Left colon (tissue), 2 donors: ENCODE data around the gene CAPRIN1. TPM values are rescaled to one million over a fixed set of nuclear protein-coding genes. Genes with fewer than 3 reads are reported as not detected.

Experiments
- ATAC-seq: fragments of 200-7000 bp; cut with Tn5 transposase; one replicate; pipeline ENCODE4 v1.9.1; 2020; ENCODE audit warnings: mild to moderate bottlenecking, moderate library complexity
- DNase-seq, 2 donors: peaks; one replicate each; pipeline ENCODE4 v3.0.0-alpha.2; 2020
- intact Hi-C, 2 donors: fragments of 100-400 bp; cut with DNase I in 1 of 2; cut with micrococcal nuclease in 1 of 2; formaldehyde crosslinking; loops; one replicate each; pipeline versions ENCODE4 v1.11.2 to v1.14.0; 2022; cut with DNase I, micrococcal nuclease
- long read RNA-seq: library from polyadenylated mRNA; unstranded; transcript quantifications from one replicate; pipeline ENCODE4 v2.0.0, GENCODE V29; 2021
- total RNA-seq, 2 donors: library from RNA; stranded (reverse); fragmentation: NEBNext Ultra II Directional; extraction: Animal tissue kit (Norgen Biotek cat#: 25700); gene quantifications; one replicate each; pipeline ENCODE4 v1.2.1, GENCODE V29; 2021
- donor health status: DM: no; HTN: no; CAD: no.
- donor health status: DM: yes; HTN: yes; CAD: no.

CAPRIN1 gene
- total RNA-seq, result 100 to 1,000 TPM; 150 to 166 TPM
- long read RNA-seq, full-length matches to known transcripts, result 98 of 129 reads
- long read RNA-seq, partial matches to known transcripts, result 19 of 129 reads
- long read RNA-seq, other reads (novel, unspliced or antisense), result 12 of 129 reads

GRCh38 chr11:34051349-34052035 lies at the start of gene CAPRIN1:
Gene CAPRIN1, plus strand, starts transcription at chr11:34051731. Its CDS starts 690 bp downstream, at chr11:34052421.
- ATAC-seq, result peak; percentile 84
- intact Hi-C loops, result loop anchor here in 1 of 2 donors (5.0 kb wide), 1 partner anchor 56 kb away; the partner anchor contains the start of gene NAT10
- peak; percentile 89 to 91 for DNase-seq

- intact Hi-C loops, result loop anchor here in 1 of 2 donors (10.0 kb wide), 1 partner anchor 162 kb away; no protein-coding TSS in a partner anchor
- DNase-seq (peak; percentile 55 to 77), ATAC-seq (peak; percentile 99)
Measured at GRCh38 chr11:34002420-34002819, 49.1 kb upstream of the CAPRIN1 start.

- no peak for ATAC-seq
- intact Hi-C loops, result loop anchor here in 1 of 2 donors (10.0 kb wide), 1 partner anchor 161 kb away; no protein-coding TSS in a partner anchor
- no peak for DNase-seq
Measured at GRCh38 chr11:34004236-34004635, 47.3 kb upstream of the CAPRIN1 start.

- DNase-seq (no peak), ATAC-seq (no peak)
- intact Hi-C loops, result loop anchor here in 1 of 2 donors (10.0 kb wide), 1 partner anchor 158 kb away; no protein-coding TSS in a partner anchor
Measured at GRCh38 chr11:34006876-34007275, 44.7 kb upstream of the CAPRIN1 start.

- ATAC-seq (no peak), DNase-seq (no peak)
- intact Hi-C loops, result no loop called here
Measured at GRCh38 chr11:34012734-34013133, 38.8 kb upstream of the CAPRIN1 start.

- intact Hi-C loops, result no loop called here
- ATAC-seq, result peak; percentile 99
- peak in 1 of 2 donors; percentile 36 for DNase-seq
Measured at GRCh38 chr11:34013898-34014571, 37.5 kb upstream of the CAPRIN1 start.

GRCh38 chr11:34021977-34022735 lies 29.4 kb upstream of the CAPRIN1 start:
- ATAC-seq, result no peak
- no peak for DNase-seq
- intact Hi-C loops, result no loop called here

- no peak for ATAC-seq
- no peak for DNase-seq
- intact Hi-C loops, result no loop called here
Measured at GRCh38 chr11:34026432-34026831, 25.1 kb upstream of the CAPRIN1 start.

GRCh38 chr11:34027516-34028408 lies 23.8 kb upstream of the CAPRIN1 start:
- peak; percentile 92 for ATAC-seq
- intact Hi-C loops, result no loop called here
- peak; percentile 54 to 66 for DNase-seq

GRCh38 chr11:34028425-34028824 lies 23.1 kb upstream of the CAPRIN1 start:
- ATAC-seq (peak; percentile 53), DNase-seq (peak in 1 of 2 donors; percentile 13)
- intact Hi-C loops, result no loop called here

- ATAC-seq (peak; percentile 79), DNase-seq (peak; percentile 82)
- intact Hi-C loops, result no loop called here
Measured at GRCh38 chr11:34029176-34029575, 22.4 kb upstream of the CAPRIN1 start.

GRCh38 chr11:34030382-34030781 lies 21.1 kb upstream of the CAPRIN1 start:
- intact Hi-C loops, result no loop called here
- no peak for ATAC-seq

GRCh38 chr11:34033399-34033798 lies 18.1 kb upstream of the CAPRIN1 start:
- no peak for ATAC-seq
- intact Hi-C loops, result no loop called here
- no peak for DNase-seq

More at GRCh38 chr11:34030382-34030781, 21.1 kb upstream of the CAPRIN1 start:
- DNase-seq, result no peak

- DNase-seq (no peak), ATAC-seq (peak; percentile 65)
- intact Hi-C loops, result no loop called here
Measured at GRCh38 chr11:34034053-34034452, 17.5 kb upstream of the CAPRIN1 start.

- DNase-seq (no peak), ATAC-seq (no peak)
- intact Hi-C loops, result no loop called here
Measured at GRCh38 chr11:34036456-34036855, 15.1 kb upstream of the CAPRIN1 start.

GRCh38 chr11:34037016-34037415 lies 14.5 kb upstream of the CAPRIN1 start:
- intact Hi-C loops, result no loop called here
- DNase-seq, result no peak
- ATAC-seq, result no peak

- ATAC-seq (no peak), DNase-seq (no peak)
- intact Hi-C loops, result no loop called here
Measured at GRCh38 chr11:34040571-34040970, 11.0 kb upstream of the CAPRIN1 start.
